Progenitor cell of endocrine pancreas (in vitro differentiated cells): ENCODE results near the gene KICS2. TPM values are rescaled to one million over a fixed set of nuclear protein-coding genes. Genes with fewer than 3 reads are reported as not detected.
"Not testable (repeated sequence)": the region's sequence is repeated elsewhere in the genome, so short reads cannot be mapped to it uniquely, and the experiment has no call there.

Source experiments
- DNase-seq: peaks from one replicate; pipeline ENCODE4 v3.0.0; 2021; ENCODE audit warnings: low spot score; ENCODE audit not compliant: unreplicated experiment
- H3K27ac Mint-ChIP-seq: 2 replicates; pipeline ENCODE4 v1.8.0; 2021; ENCODE audit warnings: mild to moderate bottlenecking, moderate library complexity, mixed read lengths
- H3K27me3 Mint-ChIP-seq: 2 replicates; pipeline ENCODE4 v1.8.0; 2021; ENCODE audit warnings: mixed read lengths
- H3K36me3 Mint-ChIP-seq: 2 replicates; pipeline ENCODE4 v1.8.0; 2022; ENCODE audit warnings: mixed read lengths; ENCODE audit not compliant: insufficient read depth
- H3K4me1 Mint-ChIP-seq: 2 replicates; pipeline ENCODE4 v1.8.0; 2021; ENCODE audit warnings: low read depth, mixed read lengths
- H3K4me3 Mint-ChIP-seq: 2 replicates; pipeline ENCODE4 v1.8.0; 2021; ENCODE audit warnings: low read depth, mild to moderate bottlenecking, moderate library complexity, mixed read lengths
- H3K9me3 Mint-ChIP-seq: 2 replicates; pipeline ENCODE4 v1.8.0; 2021; ENCODE audit warnings: low read depth, mixed read lengths
- total RNA-seq: library from RNA; stranded (reverse); gene quantifications from 2 replicates; pipeline ENCODE4 v1.2.1, GENCODE V29; 2021
- TF ChIP-seq, protein P1 (sequence below): fragments of 200-600 bp; sonication (generic); IDR thresholded peaks from one replicate; pipeline ENCODE4 v1.5.0; 2021; ENCODE audit warnings: antibody characterized with exemption, mild to moderate bottlenecking; ENCODE audit not compliant: unreplicated experiment

KICS2 gene
- total RNA-seq, 1 donor from 2014 or later: 6.4 TPM

DNA sequence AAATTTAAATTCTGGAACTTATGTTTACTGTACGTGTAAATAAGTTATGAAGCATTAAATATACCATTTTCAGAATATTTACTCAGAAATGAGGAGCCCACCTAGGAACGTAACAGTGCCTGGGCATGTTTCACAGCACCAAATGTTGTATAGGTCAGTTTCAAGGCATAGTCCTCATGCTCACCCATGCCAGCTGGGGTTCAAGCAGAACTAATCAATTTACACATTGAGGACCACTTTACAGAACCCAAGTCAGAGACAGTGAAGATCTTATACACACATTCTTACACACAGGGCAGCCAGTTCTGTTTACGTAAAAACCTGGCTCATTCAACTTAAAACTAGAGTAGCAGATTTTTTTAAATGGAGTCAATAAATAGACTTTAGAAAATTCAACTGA is 2.0 kb downstream of the KICS2 start:
- Mint-ChIP-seq H3K36me3 (no peaks in the 10 kb centered on the region), H3K27ac (peak overlapping the region; percentile 19), H3K4me1 (peaks cover 24% of the 10 kb centered on the region), H3K4me3 (no peak overlapping the region), H3K27me3 (no peaks in the 10 kb centered on the region), H3K9me3 (no peaks in the 10 kb centered on the region)
- no peak for DNase-seq
- TF ChIP-seq, protein P1, sequence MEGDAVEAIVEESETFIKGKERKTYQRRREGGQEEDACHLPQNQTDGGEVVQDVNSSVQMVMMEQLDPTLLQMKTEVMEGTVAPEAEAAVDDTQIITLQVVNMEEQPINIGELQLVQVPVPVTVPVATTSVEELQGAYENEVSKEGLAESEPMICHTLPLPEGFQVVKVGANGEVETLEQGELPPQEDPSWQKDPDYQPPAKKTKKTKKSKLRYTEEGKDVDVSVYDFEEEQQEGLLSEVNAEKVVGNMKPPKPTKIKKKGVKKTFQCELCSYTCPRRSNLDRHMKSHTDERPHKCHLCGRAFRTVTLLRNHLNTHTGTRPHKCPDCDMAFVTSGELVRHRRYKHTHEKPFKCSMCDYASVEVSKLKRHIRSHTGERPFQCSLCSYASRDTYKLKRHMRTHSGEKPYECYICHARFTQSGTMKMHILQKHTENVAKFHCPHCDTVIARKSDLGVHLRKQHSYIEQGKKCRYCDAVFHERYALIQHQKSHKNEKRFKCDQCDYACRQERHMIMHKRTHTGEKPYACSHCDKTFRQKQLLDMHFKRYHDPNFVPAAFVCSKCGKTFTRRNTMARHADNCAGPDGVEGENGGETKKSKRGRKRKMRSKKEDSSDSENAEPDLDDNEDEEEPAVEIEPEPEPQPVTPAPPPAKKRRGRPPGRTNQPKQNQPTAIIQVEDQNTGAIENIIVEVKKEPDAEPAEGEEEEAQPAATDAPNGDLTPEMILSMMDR: no peak

DNA sequence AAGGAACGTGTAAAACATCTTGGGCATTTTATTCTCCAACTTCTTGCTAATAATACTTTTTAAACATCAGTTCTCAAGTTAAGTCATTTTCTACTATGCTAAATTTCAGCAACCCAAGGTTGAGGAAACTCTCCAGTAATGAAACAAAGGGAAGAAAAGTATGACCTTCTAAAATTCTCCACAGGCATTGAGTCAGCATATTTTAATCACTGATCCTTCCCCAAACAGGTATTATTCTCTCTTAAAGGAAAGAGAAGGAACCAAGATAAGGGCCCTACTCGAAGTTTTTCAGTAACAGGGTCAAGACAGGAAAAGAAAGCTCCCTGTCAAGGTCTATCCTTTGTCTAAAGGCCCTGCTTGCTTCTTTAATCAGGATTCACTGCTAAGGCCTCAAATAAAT is 3.0 kb downstream of the KICS2 start:
- Mint-ChIP-seq H3K4me1 (peaks cover 24% of the 10 kb centered on the region), H3K4me3 (peak overlapping the region; percentile 17), H3K27me3 (no peaks in the 10 kb centered on the region), H3K9me3 (no peaks in the 10 kb centered on the region), H3K27ac (peak overlapping the region; percentile 62), H3K36me3 (no peaks in the 10 kb centered on the region)
- no peak for DNase-seq
- TF ChIP-seq, protein P1: no peak

DNA sequence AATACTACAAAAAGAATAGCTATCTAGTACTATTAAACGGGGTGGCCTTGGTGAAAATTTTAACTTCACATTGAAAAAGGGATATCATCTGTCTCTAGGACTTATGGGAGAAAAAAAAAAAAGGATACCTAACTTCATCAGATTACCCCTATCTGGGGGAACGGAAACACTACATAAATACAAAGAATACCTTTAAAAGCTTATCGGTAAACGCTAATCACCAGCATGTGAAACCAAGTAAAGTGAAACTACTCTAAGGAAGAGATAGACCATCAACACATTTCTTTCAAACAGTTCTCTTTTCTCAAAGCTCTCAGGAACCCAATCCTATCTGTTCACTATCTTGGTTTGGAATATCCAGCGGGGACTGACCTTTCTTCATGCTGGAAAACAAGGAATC is 3.5 kb downstream of the KICS2 start:
- H3K27ac Mint-ChIP-seq: peak overlapping the region; percentile 88
- DNase-seq: no peak
- no peaks in the 10 kb centered on the region for H3K27me3 Mint-ChIP-seq
- no peaks in the 10 kb centered on the region for H3K9me3 Mint-ChIP-seq
- TF ChIP-seq, protein P1: no peak
- H3K4me1 Mint-ChIP-seq: peaks cover 24% of the 10 kb centered on the region
- H3K36me3 Mint-ChIP-seq: no peaks in the 10 kb centered on the region
- H3K4me3 Mint-ChIP-seq: peak overlapping the region; percentile 14

DNA sequence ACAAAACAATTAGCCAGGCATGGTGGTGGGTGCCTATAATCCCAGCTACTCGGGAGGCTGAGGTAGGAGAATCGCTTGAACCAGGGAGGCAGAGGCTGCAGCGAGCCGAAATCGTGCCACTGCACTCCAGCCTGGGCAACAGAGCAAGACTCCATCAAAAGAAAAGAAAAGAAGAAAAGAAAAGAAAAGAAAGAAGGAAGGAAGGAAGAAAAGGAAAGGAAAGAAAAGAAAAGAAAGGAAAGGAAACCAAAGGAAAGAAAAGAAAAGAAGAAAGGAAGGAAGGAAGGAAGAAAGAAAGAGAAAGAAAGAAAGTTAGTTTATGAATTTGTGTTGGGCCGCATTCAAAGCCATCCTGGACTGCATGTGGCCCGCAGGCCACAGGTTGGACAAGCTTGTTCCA is 4.5 kb downstream of the KICS2 start:
- not testable (repeated sequence) for H3K27me3 Mint-ChIP-seq, DNase-seq, H3K27ac Mint-ChIP-seq, H3K36me3 Mint-ChIP-seq, H3K9me3 Mint-ChIP-seq, H3K4me3 Mint-ChIP-seq
- peaks cover 24% of the 10 kb centered on the region for H3K4me1 Mint-ChIP-seq

DNA sequence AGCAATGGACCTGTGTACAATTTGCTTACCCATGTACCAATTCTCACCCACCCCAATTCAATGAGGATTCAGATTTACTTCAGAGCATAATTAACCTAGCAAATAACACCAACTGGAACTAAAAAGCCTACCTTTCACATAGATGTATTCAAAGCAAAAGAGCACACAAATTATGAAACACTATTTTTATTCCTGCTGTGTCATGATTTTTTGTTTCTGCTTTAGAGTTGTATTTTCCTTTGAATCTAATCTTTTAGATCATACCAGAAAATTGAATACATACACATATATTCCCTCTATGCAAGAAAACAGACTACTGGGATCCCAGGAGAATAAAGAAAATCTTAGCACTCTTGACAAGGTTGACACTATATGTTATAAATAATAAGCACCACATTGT is 5.9 kb downstream of the KICS2 start:
- Mint-ChIP-seq H3K36me3 (peaks cover 4% of the 10 kb centered on the region), H3K27me3 (no peaks in the 10 kb centered on the region), H3K4me1 (peaks cover 20% of the 10 kb centered on the region), H3K9me3 (no peaks in the 10 kb centered on the region), H3K27ac (no peak overlapping the region), H3K4me3 (no peak overlapping the region)
- no peak for DNase-seq
- TF ChIP-seq, protein P1: no peak

DNA sequence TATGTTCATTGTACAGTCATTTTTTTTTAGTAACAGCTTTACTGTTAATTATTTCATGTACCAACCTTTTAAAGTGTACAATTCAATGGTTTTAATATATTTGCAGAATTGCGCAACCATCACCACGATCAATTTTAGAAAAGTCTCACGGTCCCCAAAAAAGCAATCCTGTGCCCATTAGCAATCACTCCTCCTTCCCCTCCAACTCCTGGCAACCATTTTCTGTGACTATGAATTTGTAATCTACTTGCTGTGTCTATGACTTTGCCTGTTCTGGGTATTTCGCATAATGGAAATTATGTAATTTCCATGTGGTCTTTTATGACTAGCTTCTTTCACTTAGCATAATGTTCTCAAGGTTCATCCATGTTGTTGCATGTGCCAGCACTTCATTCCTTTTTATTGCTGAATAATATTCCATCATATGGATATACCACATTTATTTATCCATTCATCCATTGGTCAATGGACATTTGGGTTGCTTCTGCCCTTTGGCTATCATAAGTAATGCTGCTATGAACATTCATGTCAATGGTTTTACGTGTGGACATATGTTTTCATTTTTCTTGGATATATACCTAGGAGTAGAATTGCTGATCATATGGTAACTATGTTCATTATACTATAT is 9.9 kb downstream of the KICS2 start:
- Mint-ChIP-seq H3K27me3 (no peaks in the 10 kb centered on the region), H3K36me3 (peaks cover 4% of the 10 kb centered on the region), H3K9me3 (no peaks in the 10 kb centered on the region), H3K4me1 (no peaks in the 10 kb centered on the region), H3K4me3 (no peak overlapping the region), H3K27ac (no peak overlapping the region)
- TF ChIP-seq, protein P1: no peak
- DNase-seq: no peak
